ENCODE measurements around the gene MOCS2. TPM values are rescaled to one million over a fixed set of nuclear protein-coding genes. Genes with fewer than 3 reads are reported as not detected.

MOCS2 gene
- total RNA-seq, 4 donors from 2014 or later = 13.2 to 29.6 (median 25.4) TPM

- TF ChIP-seq CTCF (IDR thresholded peaks at IDR 0.05) (no peak), POLR2A (IDR thresholded peaks at IDR 0.05) (no peak)
- H3K27ac ChIP-seq = no peak overlapping the region
- H3K4me1 ChIP-seq = no peaks in the 10 kb centered on the region
- DNase-seq = no peak
- no peaks in the 10 kb centered on the region for H3K36me3 ChIP-seq
- no peaks in the 10 kb centered on the region for H3K27me3 ChIP-seq
- WGBS, 2 donors = 64 to 90% methylated on average over 1 of the region's 1 CpG
- intact Hi-C loops (cut with DNase I) = no loop called here
- H3K4me3 ChIP-seq = no peak overlapping the region
- H3K9me3 ChIP-seq = no peaks in the 10 kb centered on the region
Measured at GRCh38 chr5:53127107-53127506, 17.6 kb upstream of the MOCS2 start.

- no peaks in the 10 kb centered on the region for H3K36me3 ChIP-seq
- H3K4me3 ChIP-seq = no peak overlapping the region
- no peaks in the 10 kb centered on the region for H3K27me3 ChIP-seq
- intact Hi-C loops (cut with DNase I) = no loop called here
- no peaks in the 10 kb centered on the region for H3K9me3 ChIP-seq
- TF ChIP-seq CTCF (IDR thresholded peaks at IDR 0.05) = no peak
- H3K4me1 ChIP-seq = no peaks in the 10 kb centered on the region
- H3K27ac ChIP-seq = no peak overlapping the region
- WGBS, 2 donors = 93 to 95% methylated on average over 3 of the region's 3 CpGs
- DNase-seq = no peak
Measured at GRCh38 chr5:53126521-53126920, 17.0 kb upstream of the MOCS2 start.

DNA sequence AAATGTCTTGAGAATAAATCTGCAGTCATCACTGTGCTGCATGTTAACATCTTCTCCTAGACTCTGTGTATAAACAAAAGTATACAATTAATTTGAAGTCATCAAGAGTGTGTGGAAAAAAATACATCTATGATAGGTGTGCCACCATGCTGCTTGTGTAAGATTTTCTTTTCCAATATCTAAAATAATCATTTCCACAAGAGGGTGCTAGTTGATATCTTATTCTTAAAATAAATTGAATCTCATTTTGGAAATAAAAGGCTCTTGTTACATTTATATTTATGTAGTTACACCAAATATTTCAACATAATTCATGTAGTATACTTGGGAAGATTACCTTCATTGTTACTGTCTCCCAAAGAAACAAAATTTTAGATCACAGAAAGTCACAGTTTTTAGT, 14.1 kb upstream of the MOCS2 start:
- peak in 1 of 6 experiments; percentile 27 for TF ChIP-seq CTCF (IDR thresholded peaks at IDR 0.05)
- TF ChIP-seq POLR2A (IDR thresholded peaks at IDR 0.05) = no peak
- intact Hi-C loops (cut with DNase I) = no loop called here
- Histone ChIP-seq H3K27ac (no peak overlapping the region), H3K4me3 (no peak overlapping the region), H3K9me3 (no peaks in the 10 kb centered on the region), H3K27me3 (no peaks in the 10 kb centered on the region), H3K36me3 (no peaks in the 10 kb centered on the region), H3K4me1 (no peaks in the 10 kb centered on the region)
- DNase-seq = no peak

DNA sequence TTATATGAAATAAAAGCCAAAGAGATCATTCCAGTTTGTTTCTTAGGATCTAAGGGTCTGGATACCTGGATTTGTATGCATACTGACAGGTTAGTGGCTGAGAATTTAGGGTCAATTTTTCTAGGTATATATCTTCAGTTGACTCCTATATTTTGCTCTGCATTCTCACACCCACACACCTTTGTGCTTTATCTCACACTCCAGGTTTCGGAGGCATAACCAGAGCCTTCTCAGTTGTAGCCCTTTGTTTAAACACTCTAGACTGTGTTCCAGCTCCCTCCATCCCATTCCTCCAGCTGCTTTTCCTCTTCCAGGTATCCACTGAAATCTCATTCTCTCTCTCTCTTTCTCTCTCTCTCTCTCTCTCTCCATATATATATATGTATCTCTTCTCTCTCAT, 10.6 kb upstream of the MOCS2 start:
- no peak for DNase-seq
- H3K4me3 ChIP-seq = no peak overlapping the region
- H3K36me3 ChIP-seq = no peaks in the 10 kb centered on the region
- intact Hi-C loops (cut with DNase I) = no loop called here
- 89 to 95% methylated on average over 1 of the region's 1 CpG for WGBS, 2 donors
- H3K4me1 ChIP-seq = no peaks in the 10 kb centered on the region
- no peak for TF ChIP-seq CTCF (IDR thresholded peaks at IDR 0.05)
- TF ChIP-seq POLR2A (IDR thresholded peaks at IDR 0.05) = no peak
- no peak overlapping the region for H3K27ac ChIP-seq
- no peaks in the 10 kb centered on the region for H3K27me3 ChIP-seq
- H3K9me3 ChIP-seq = no peaks in the 10 kb centered on the region

GRCh38 chr5:53118879-53119278, 9.3 kb upstream of the MOCS2 start:
- WGBS, 2 donors = 76% methylated on average over 5 of the region's 5 CpGs
- H3K27me3 ChIP-seq = no peaks in the 10 kb centered on the region
- intact Hi-C loops (cut with DNase I) = no loop called here
- H3K27ac ChIP-seq = no peak overlapping the region
- no peaks in the 10 kb centered on the region for H3K36me3 ChIP-seq
- no peak for DNase-seq
- TF ChIP-seq CTCF (IDR thresholded peaks at IDR 0.05) = no peak
- no peak for TF ChIP-seq POLR2A (IDR thresholded peaks at IDR 0.05)
- H3K4me1 ChIP-seq = no peaks in the 10 kb centered on the region
- H3K4me3 ChIP-seq = no peak overlapping the region
- H3K9me3 ChIP-seq = no peaks in the 10 kb centered on the region
